HepG2 (cell line): ENCODE measurements around the gene GDF7. TPM values are rescaled to one million over a fixed set of nuclear protein-coding genes. Genes with fewer than 3 reads are reported as not detected.
A peak's percentile ranks its signal among the peaks of the same experiment; 100 is the strongest.

ENCODE experiments used
- ATAC-seq: fragments of 200-7000 bp; cut with Tn5 transposase; 3 replicates; pipeline ENCODE4 v1.9.1; 2020; ENCODE audit warnings: mild to moderate bottlenecking, moderate library complexity
- BruUV-seq: library from RNA; stranded (reverse); fragments of 400-500 nt; replicated peaks from 2 replicates; lab custom pipeline; 2021; lab: Mats Ljungman, UMichigan
- CTCF ChIA-PET: fragments of 300-600 bp; formaldehyde crosslinking; extraction: SDS; loops from one replicate; lab custom pipeline; 2021; ENCODE audit warnings: low total read pairs, inconsistent platforms, low intra/inter-chr PET ratio; lab: Yijun Ruan, JAX
- POLR2A ChIA-PET: fragments of 350-600 bp; sonication (Branson Sonifier 250); formaldehyde crosslinking; loops from one replicate; lab custom pipeline; 2020; ENCODE audit warnings: antibody characterized with exemption, inconsistent platforms; lab: Yijun Ruan, JAX
- DNase-seq: peaks from one replicate; pipeline ENCODE4 v3.0.0-alpha.2; 2015; ENCODE audit warnings: low spot score
- FAIRE-seq: peaks from 3 replicates; lab custom pipeline; 2011; peaks lifted over from hg19 to GRCh38; lab: Jason Lieb, UNC
- H2AFZ ChIP-seq: one replicate; pipeline ENCODE4 v1.6.1; 2011; ENCODE audit warnings: low read length, inconsistent platforms
- H3K27ac ChIP-seq: fragments of 300-600 bp; 3 replicates; pipeline ENCODE4 v1.8.0; 2011; ENCODE audit warnings: mixed run types, mild to moderate bottlenecking, mixed read lengths, low read length, inconsistent platforms; ENCODE audit not compliant: insufficient read depth; ENCODE audit errors: extremely low read length
- H3K27me3 ChIP-seq, 2 experiments: fragments of 200-600 bp in 1 of 2; 2 replicates in 1 of 2; 3 replicates in 1 of 2; pipeline versions ENCODE4 v1.6.0 to v1.8.0; 2011; ENCODE audit warnings: low read length in 2 of 2, mild to moderate bottlenecking in 2 of 2, moderate library complexity in 2 of 2, inconsistent platforms in 1 of 2; ENCODE audit not compliant: insufficient read depth in 2 of 2, control insufficient read depth in 1 of 2
- H3K36me3 ChIP-seq, 2 experiments: fragments of 200-600 bp in 1 of 2; replicated peaks in 1 of 2; 2 replicates in 1 of 2; 3 replicates in 1 of 2; pipeline versions ENCODE4 v1.5.1 to v1.8.0; 2011; ENCODE audit warnings: low read length in 2 of 2, inconsistent platforms in 1 of 2; ENCODE audit not compliant: insufficient read depth in 2 of 2, control insufficient read depth in 1 of 2
- H3K4me1 ChIP-seq: 2 replicates; pipeline ENCODE4 v1.5.1; 2012; ENCODE audit warnings: low read length, inconsistent platforms; ENCODE audit not compliant: insufficient read depth
- H3K4me2 ChIP-seq: 2 replicates; pipeline ENCODE4 v1.6.0; 2011; ENCODE audit warnings: low read depth, low read length, inconsistent platforms
- H3K4me3 ChIP-seq, 3 experiments: fragments of 200-600 bp in 1 of 3; sonication (generic), shearing (Covaris generic) in 1 of 3; replicated peaks in 1 of 3; 2 replicates each; pipeline ENCODE4 v1.5.1; 2011 to 2016; ENCODE audit warnings: low read length in 3 of 3, inconsistent platforms in 2 of 3, low read depth in 2 of 3, mild to moderate bottlenecking in 2 of 3, control low read depth in 1 of 3, mixed read lengths in 1 of 3; ENCODE audit not compliant: insufficient read depth in 1 of 3
- H3K79me2 ChIP-seq: one replicate; pipeline ENCODE4 v1.6.1; 2011; ENCODE audit warnings: low read length, inconsistent platforms; ENCODE audit not compliant: insufficient read depth
- H3K9ac ChIP-seq: 2 replicates; pipeline ENCODE4 v1.6.0; 2011; ENCODE audit warnings: mild to moderate bottlenecking, low read depth, low read length, inconsistent platforms; ENCODE audit not compliant: insufficient read depth
- H3K9me3 ChIP-seq: 2 replicates; pipeline ENCODE4 v1.5.1; 2012; ENCODE audit warnings: mild to moderate bottlenecking, low read length
- H4K20me1 ChIP-seq: 2 replicates; pipeline ENCODE4 v1.6.0; 2011; ENCODE audit warnings: inconsistent platforms, mild to moderate bottlenecking, low read length, moderate library complexity; ENCODE audit not compliant: insufficient read depth
- AGO2 ChIP-seq: fragments of 200-400 bp; formaldehyde crosslinking; optimal IDR thresholded peaks from 2 replicates; pipeline ENCODE3; 2017; ENCODE audit warnings: mild to moderate bottlenecking, low read depth, low read length, moderate library complexity
- ATF7-NPFF ChIP-seq: sonication (generic); formaldehyde crosslinking; IDR thresholded peaks from 2 replicates; pipeline ENCODE4 v1.8.1; 2023; ENCODE audit warnings: mild to moderate bottlenecking, low read depth, missing genetic modification reagents, moderate library complexity
- CTCF ChIP-seq: sonication (generic); formaldehyde crosslinking; IDR thresholded peaks from 2 replicates; pipeline ENCODE4 v1.5.0; 2020; ENCODE audit warnings: mild to moderate bottlenecking, missing genetic modification reagents, moderate library complexity
- GATAD1 ChIP-seq: IDR thresholded peaks from 2 replicates; pipeline ENCODE4 v1.6.1; 2016; ENCODE audit warnings: missing genetic modification reagents, missing compliant biosample characterization
- GLI4 ChIP-seq: sonication (generic); formaldehyde crosslinking; IDR thresholded peaks from 2 replicates; pipeline ENCODE4 v1.5.1; 2020; ENCODE audit warnings: missing genetic modification reagents, mild to moderate bottlenecking, moderate library complexity, borderline replicate concordance
- KDM4B ChIP-seq: sonication (generic); formaldehyde crosslinking; IDR thresholded peaks from 2 replicates; pipeline ENCODE4 v1.4.0; 2020; ENCODE audit warnings: missing genetic modification reagents
- ZNF143 ChIP-seq: sonication (generic); formaldehyde crosslinking; IDR thresholded peaks from 2 replicates; pipeline ENCODE4 v1.4.0; 2020; ENCODE audit warnings: missing genetic modification reagents
- ZNF329 ChIP-seq: sonication (generic); formaldehyde crosslinking; IDR thresholded peaks from 2 replicates; pipeline ENCODE4 v1.9.0; 2021; ENCODE audit warnings: low read depth, mild to moderate bottlenecking, missing genetic modification reagents
- ZNF414 ChIP-seq: sonication (generic); formaldehyde crosslinking; IDR thresholded peaks from 2 replicates; pipeline ENCODE4 v1.5.0; 2020; ENCODE audit warnings: missing genetic modification reagents
- ZNF44 ChIP-seq: sonication (generic); formaldehyde crosslinking; IDR thresholded peaks from 2 replicates; pipeline ENCODE4 v1.5.1; 2020; ENCODE audit warnings: mild to moderate bottlenecking, missing genetic modification reagents
- ZNF713 ChIP-seq: sonication (generic); formaldehyde crosslinking; IDR thresholded peaks from 2 replicates; pipeline ENCODE4 v1.4.0; 2020; ENCODE audit warnings: mild to moderate bottlenecking, missing genetic modification reagents
- WGBS: methylation state at CpG from one replicate; pipeline ENCODE4 v1.1.6; 2017; ENCODE audit warnings: low lambda C conversion rate; 5-methylcytosine and 5-hydroxymethylcytosine counted together
- in situ Hi-C: cut with HindIII; loops from 2 replicates; pipeline ENCODE4 v1.10.0; 2017; ENCODE audit warnings: low pct_unique_long_range_greater_than_20kb; ENCODE audit not compliant: extremely low pct_ligation_motif_present
- intact Hi-C: fragments of 100-400 bp; cut with micrococcal nuclease; formaldehyde crosslinking; loops from one replicate; pipeline ENCODE4 v1.10.0; 2022; ENCODE audit not compliant: unreplicated experiment
- polyA plus RNA-seq, 8 experiments: library from polyadenylated mRNA; depleted of rRNA in 3 of 8; stranded (reverse) in 7 of 8; unstranded in 1 of 8; fragments of >200 nt; fragmentation: Illumina TruSeq in 4 of 8; extraction: Trizol in 4 of 8; gene quantifications; 2 replicates each; pipeline versions ENCODE4 v1.2.1 to v1.2.3, GENCODE V29; 2011 to 2016; ENCODE audit warnings: low read depth in 4 of 8, missing spikeins in 1 of 8, mixed read lengths in 1 of 8; ENCODE audit not compliant: insufficient read depth in 1 of 8
- total RNA-seq, 5 experiments: library from RNA; depleted of rRNA; stranded (reverse); fragments of >200 nt; fragmentation: Illumina TruSeq; extraction: Trizol; gene quantifications; 2 replicates each; pipeline ENCODE4 v1.2.3, GENCODE V29; 2016; ENCODE audit warnings: low read depth in 1 of 5

GDF7 gene
- total and polyA plus RNA-seq, 2 of the 13 experiments (the other 11 are each of a cell fraction or from before 2014, with no cell fraction given): 1.6 to 15.0 TPM

GRCh38 chr2:20618468-20618885, 48.5 kb upstream of the GDF7 start (continued):
- TF ChIP-seq ZNF414 (no peak), KDM4B (CRISPR knock-in tag) (no peak), ZNF44 (CRISPR knock-in tag) (no peak), ATF7-NPFF (CRISPR knock-in tag) (peak; percentile 4; the same call in 1 of the 2 replicates), CTCF (CRISPR knock-in tag) (no peak)

DNA sequence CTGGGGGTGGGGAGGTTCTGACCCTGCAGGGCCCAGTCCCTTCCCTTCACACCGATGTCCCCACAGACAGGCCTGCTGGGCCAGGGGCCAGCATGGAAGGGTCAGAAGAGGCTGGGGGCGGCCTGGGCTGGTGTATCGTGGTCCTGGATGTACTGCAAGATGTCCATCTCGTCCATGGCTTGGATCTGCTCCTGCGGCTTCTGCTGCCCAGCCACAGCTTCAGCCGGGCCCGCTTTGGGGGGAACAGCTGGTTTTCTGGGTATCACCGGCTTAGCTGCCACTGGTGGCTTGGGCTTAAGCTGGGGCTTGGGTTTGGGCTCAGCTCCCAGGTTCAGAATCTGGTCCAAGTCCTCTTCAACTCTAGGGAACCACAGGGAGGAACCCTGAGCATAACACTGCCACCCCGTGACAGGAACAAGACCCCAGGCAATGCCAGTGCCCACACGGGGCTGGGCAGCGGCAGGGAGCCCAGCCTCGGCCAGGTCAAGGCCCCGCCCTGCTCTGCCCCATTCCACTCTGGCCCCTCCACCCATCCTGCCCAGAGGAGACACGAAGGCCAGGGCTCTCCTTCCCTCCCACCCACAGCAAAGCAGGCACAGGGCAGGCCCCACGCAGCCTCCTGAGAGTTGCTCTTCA, 47.9 kb upstream of the GDF7 start:
- in situ Hi-C loops: no loop called here
- no peaks in the 10 kb centered on the region for H3K9me3 ChIP-seq
- DNase-seq: no peak
- H3K27me3 ChIP-seq: no peaks in the 10 kb centered on the region
- TF ChIP-seq GLI4 (CRISPR knock-in tag) (no peak), GATAD1 (CRISPR knock-in tag) (no peak), ZNF713 (no peak), AGO2 (peak; percentile 32), ZNF329 (CRISPR knock-in tag) (no peak), ZNF143 (CRISPR knock-in tag) (no peak)
- ChIA-PET CTCF (interaction anchor here (1.0 kb wide), 1 partner anchor 18 kb away, joined by 6 read pairs; no protein-coding TSS in a partner anchor), POLR2A (interaction anchor here (1.7 to 7.9 kb wide), 7 partner anchors 10 to 180 kb away, joined by 8 to 153 read pairs (median 17); partner anchors contain the start of gene RHOB)
- peaks cover 5 to 9% of the 10 kb centered on the region in 2 experiments; a peak in 4 of 5 replicates for H3K36me3 ChIP-seq
- no peak overlapping the region for H3K4me2 ChIP-seq
- no peaks in the 10 kb centered on the region for H4K20me1 ChIP-seq
- H3K4me3 ChIP-seq: no peak overlapping the region
- ATAC-seq: no peak
- FAIRE-seq: no peak
- no TSS peak for BruUV-seq
- H2AFZ ChIP-seq: no peak overlapping the region
- H3K27ac ChIP-seq: peak overlapping the region; percentile 95
- H3K4me1 ChIP-seq: peaks cover 57% of the 10 kb centered on the region
- intact Hi-C loops: loop anchor here (1.0 kb wide), 1 partner anchor 40 kb away; no protein-coding TSS in a partner anchor
- 98% methylated on average over 15 of the region's 15 CpGs for WGBS
- H3K9ac ChIP-seq: no peak overlapping the region
- H3K79me2 ChIP-seq: no peaks in the 10 kb centered on the region
